Esophagus muscularis mucosa (tissue), 4 donors: ENCODE results near the gene IL1RN. TPM values are rescaled to one million over a fixed set of nuclear protein-coding genes. Genes with fewer than 3 reads are reported as not detected.

Source experiments
- DNase-seq: peaks from one replicate; pipeline ENCODE4 v3.0.0-alpha.2; 2017; ENCODE audit errors: extremely low spot score
- H3K27ac ChIP-seq, 4 donors: fragments of 200-600 bp; sonication (generic); replicated peaks in 1 of 4; 1 replicate in 3 of 4; 2 replicates in 1 of 4; pipeline ENCODE4 v1.5.1; 2016 to 2019; ENCODE audit warnings: mild to moderate bottlenecking in 1 of 4
- H3K27me3 ChIP-seq, 4 donors: fragments of 200-600 bp; sonication (generic); one replicate each; pipeline versions ENCODE4 v1.5.1 to v1.6.0; 2016 to 2019
- H3K36me3 ChIP-seq, 4 donors: fragments of 200-600 bp; sonication (generic); one replicate each; pipeline ENCODE4 v1.5.1; 2016 to 2019
- H3K4me1 ChIP-seq, 4 donors: fragments of 200-600 bp; sonication (generic); one replicate each; pipeline ENCODE4 v1.5.1; 2016 to 2019
- H3K4me3 ChIP-seq, 4 donors: fragments of 200-600 bp; sonication (generic); 1 replicate in 2 of 4; 2 replicates in 2 of 4; pipeline ENCODE4 v1.5.1; 2016 to 2019; ENCODE audit warnings: mild to moderate bottlenecking in 4 of 4, moderate library complexity in 1 of 4
- H3K9me3 ChIP-seq, 4 donors: fragments of 200-600 bp; sonication (generic); 1 replicate in 3 of 4; 2 replicates in 1 of 4; pipeline ENCODE4 v1.5.1; 2016 to 2019
- EP300 ChIP-seq: sonication (generic); formaldehyde crosslinking; IDR thresholded peaks from one replicate; pipeline ENCODE4 v1.6.1; 2017; ENCODE audit warnings: antibody characterized with exemption
- POLR2A ChIP-seq: fragments of 450-650 bp; IDR thresholded peaks from one replicate; pipeline ENCODE4 v1.6.1; 2017; ENCODE audit warnings: antibody characterized with exemption, moderate library complexity, mild to moderate bottlenecking, low read depth
- POLR2AphosphoS5 ChIP-seq, 2 donors: sonication (generic); formaldehyde crosslinking; IDR thresholded peaks; one replicate each; pipeline ENCODE4 v1.6.1; 2017; ENCODE audit warnings: antibody characterized with exemption in 2 of 2
- WGBS: methylation state at CpG from one replicate; pipeline ENCODE4 v1.1.5; 2018; 5-methylcytosine and 5-hydroxymethylcytosine counted together
- intact Hi-C: fragments of 100-400 bp; cut with DNase I; formaldehyde crosslinking; loops from one replicate; pipeline ENCODE4 v1.15.1; 2023
- total RNA-seq, 4 donors: library from RNA; depleted of rRNA; stranded (reverse); fragments of >200 nt; gene quantifications; one replicate each; pipeline versions ENCODE4 v1.1.0 to v1.2.1, GENCODE V29; 2016
- TF ChIP-seq, protein P1 (sequence below), 3 experiments: fragments of 200-600 bp in 2 of 3; fragments of 450-650 bp in 1 of 3; sonication (generic) in 2 of 3; IDR thresholded peaks; one replicate each; pipeline ENCODE4 v1.5.1; 2017 to 2019; ENCODE audit warnings: antibody characterized with exemption in 3 of 3, mild to moderate bottlenecking in 2 of 3, moderate library complexity in 1 of 3

IL1RN gene
- total RNA-seq, 4 donors from 2014 or later, result 0.40 to 4.1 (median 0.83) TPM; not detected in 1

- Histone ChIP-seq H3K27me3 (no peaks in the 10 kb centered on the region), H3K4me1 (no peaks in the 10 kb centered on the region), H3K9me3 (peaks cover 0 to 5% (median 0%) of the 10 kb centered on the region in 4 donors), H3K4me3 (no peak overlapping the region), H3K27ac (no peak overlapping the region), H3K36me3 (no peaks in the 10 kb centered on the region)
- no peak for DNase-seq
- intact Hi-C loops, result no loop called here
- 73% methylated on average over 7 of the region's 8 CpGs for WGBS
- TF ChIP-seq, protein P1, sequence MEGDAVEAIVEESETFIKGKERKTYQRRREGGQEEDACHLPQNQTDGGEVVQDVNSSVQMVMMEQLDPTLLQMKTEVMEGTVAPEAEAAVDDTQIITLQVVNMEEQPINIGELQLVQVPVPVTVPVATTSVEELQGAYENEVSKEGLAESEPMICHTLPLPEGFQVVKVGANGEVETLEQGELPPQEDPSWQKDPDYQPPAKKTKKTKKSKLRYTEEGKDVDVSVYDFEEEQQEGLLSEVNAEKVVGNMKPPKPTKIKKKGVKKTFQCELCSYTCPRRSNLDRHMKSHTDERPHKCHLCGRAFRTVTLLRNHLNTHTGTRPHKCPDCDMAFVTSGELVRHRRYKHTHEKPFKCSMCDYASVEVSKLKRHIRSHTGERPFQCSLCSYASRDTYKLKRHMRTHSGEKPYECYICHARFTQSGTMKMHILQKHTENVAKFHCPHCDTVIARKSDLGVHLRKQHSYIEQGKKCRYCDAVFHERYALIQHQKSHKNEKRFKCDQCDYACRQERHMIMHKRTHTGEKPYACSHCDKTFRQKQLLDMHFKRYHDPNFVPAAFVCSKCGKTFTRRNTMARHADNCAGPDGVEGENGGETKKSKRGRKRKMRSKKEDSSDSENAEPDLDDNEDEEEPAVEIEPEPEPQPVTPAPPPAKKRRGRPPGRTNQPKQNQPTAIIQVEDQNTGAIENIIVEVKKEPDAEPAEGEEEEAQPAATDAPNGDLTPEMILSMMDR (IDR thresholded peaks at IDR 0.05), result no peak
- TF ChIP-seq EP300 (no peak), POLR2A (no peak)
Observed at GRCh38 chr2:113148606-113149552, 21.5 kb downstream of the IL1RN start.

DNA sequence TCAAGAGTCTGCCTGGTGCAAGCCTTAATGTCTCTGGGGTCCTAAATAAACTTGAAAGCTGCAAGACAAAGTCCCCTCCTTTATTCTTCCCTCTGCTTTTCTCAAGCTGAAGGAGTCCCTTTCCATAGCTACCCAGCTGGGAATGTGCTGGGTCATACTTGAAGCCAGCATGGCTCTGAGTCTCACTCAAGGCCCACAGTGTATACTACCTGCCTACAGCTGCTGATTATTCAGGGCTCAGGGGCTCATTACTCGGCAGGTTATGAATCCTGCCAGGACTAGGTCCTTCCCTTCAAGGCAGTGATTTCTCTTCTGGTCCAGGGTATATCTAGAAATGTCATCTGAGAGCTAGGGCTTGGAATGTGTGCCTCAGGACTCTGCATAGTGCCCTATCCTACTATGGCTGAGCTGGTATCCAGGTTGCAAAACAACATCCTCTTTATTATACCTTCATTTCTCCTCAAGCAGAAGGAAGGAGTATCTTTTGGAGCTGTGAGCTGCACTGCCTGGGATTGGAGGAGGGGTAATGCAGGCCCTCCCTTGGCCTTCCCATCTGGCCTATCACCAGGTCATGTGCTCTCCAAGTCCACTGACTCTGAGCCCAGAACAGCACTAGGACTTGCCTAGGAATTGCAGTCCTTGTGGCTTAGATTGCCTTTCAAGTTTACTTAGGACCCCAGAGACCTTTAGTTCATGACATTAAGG, 22.3 kb downstream of the IL1RN start:
- no peak overlapping the region for H3K27ac ChIP-seq
- H3K4me3 ChIP-seq, result no peak overlapping the region
- no peaks in the 10 kb centered on the region for H3K4me1 ChIP-seq
- no peaks in the 10 kb centered on the region for H3K27me3 ChIP-seq
- DNase-seq, result no peak
- no peaks in the 10 kb centered on the region for H3K36me3 ChIP-seq
- intact Hi-C loops, result no loop called here
- no peaks in the 10 kb centered on the region for H3K9me3 ChIP-seq
- no peak for TF ChIP-seq EP300
- no peak for TF ChIP-seq POLR2A
- 64% methylated on average over 1 of the region's 1 CpG for WGBS

DNA sequence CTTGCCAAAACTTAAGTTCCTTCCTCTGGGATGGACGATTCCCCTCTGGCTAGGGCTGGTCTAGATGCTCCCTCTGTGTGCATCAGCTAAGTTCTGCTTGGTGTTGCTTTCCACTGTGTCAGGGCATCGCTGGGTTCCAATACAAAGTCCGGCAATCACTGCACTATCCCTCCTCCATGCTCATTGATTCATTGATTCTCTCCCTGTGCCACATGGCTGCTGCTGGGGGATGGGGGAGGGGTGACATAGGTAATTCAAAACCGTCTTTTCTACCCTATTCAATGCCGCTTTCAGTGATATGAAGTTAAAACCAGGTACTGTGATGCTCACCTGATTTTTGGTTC, 22.8 kb downstream of the IL1RN start:
- Histone ChIP-seq H3K4me1 (no peaks in the 10 kb centered on the region), H3K27ac (no peak overlapping the region), H3K27me3 (peaks cover 0 to 2% (median 0%) of the 10 kb centered on the region in 4 donors), H3K36me3 (no peaks in the 10 kb centered on the region), H3K4me3 (no peak overlapping the region), H3K9me3 (no peaks in the 10 kb centered on the region)
- intact Hi-C loops, result no loop called here
- TF ChIP-seq EP300 (no peak), POLR2A (no peak), POLR2AphosphoS5 (IDR thresholded peaks at IDR 0.05) (no peak)
- TF ChIP-seq, protein P1 (IDR thresholded peaks at IDR 0.05), result no peak
- DNase-seq, result no peak
- WGBS, result 86% methylated on average over 5 of the region's 5 CpGs

DNA sequence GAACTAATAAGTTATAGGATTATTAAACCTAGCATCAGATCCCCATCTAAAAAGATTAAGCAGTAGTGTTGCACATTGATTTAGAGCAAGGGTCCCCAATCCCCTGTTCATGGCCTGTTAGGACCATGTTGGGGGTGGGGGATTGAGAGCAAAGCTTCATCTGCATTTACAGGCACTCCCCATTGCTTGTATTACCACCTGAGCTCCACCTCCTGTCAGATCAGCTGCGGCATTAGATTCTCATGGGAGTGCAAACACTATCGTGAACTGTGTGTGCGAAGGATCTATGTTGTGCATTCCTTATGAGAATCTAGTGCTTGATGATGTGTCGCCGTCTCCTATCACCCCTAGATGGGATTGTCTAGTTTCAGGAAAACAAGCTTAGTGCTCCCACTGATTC, 27.9 kb downstream of the IL1RN start:
- peaks cover 0 to 42% (median 0%) of the 10 kb centered on the region in 4 donors for H3K27me3 ChIP-seq
- WGBS, result 92% methylated on average over 5 of the region's 5 CpGs
- H3K36me3 ChIP-seq, result no peaks in the 10 kb centered on the region
- no peak overlapping the region for H3K27ac ChIP-seq
- intact Hi-C loops, result no loop called here
- TF ChIP-seq POLR2AphosphoS5 (IDR thresholded peaks at IDR 0.05), result no peak
- TF ChIP-seq POLR2A, result no peak
- no peak for DNase-seq
- no peaks in the 10 kb centered on the region for H3K9me3 ChIP-seq
- H3K4me1 ChIP-seq, result peaks cover 0 to 11% (median 2%) of the 10 kb centered on the region in 4 donors
- no peak overlapping the region for H3K4me3 ChIP-seq

DNA sequence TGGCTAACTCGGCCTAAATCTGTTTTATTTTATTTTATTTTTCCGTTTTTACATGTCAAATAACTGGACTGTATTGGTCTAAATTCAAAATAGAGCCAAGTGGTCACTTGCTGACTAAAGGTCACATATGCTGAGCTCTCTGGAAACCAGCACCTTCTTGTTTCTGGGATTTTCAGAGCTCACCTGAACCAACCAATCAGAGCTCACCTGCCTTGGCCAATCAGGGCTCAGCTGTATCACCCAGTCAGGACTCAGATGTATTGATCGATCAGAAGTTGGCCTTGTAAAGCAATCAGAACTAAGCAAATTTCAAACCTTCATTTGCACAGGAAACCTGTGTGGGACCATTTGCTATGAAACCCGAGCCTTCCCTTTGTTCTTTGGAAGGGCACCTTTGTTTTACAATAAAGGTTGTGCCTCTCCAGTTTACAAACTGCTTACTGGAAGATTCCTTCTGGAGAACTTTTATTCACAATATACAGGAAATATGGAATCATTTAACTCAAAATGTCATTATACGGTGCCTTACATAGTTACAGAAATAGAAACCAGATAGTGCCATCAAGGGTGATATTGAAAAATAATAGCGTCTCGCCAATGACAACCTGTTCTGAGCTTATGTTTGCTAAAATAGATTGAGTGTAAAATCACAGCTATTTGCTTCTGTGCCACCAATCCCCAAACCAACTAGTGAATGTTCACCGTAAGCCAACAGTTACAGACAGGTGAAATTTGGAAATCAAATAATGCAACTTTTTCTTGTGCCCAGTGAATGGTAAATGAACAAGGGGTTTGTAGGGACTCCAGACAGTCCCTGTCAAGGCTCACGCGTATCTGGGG, 29.1 kb downstream of the IL1RN start:
- WGBS, result 71% methylated on average over 8 of the region's 10 CpGs
- no peak for TF ChIP-seq POLR2A
- no peak for TF ChIP-seq EP300
- no peak for TF ChIP-seq POLR2AphosphoS5 (IDR thresholded peaks at IDR 0.05)
- TF ChIP-seq, protein P1 (IDR thresholded peaks at IDR 0.05), result no peak
- H3K9me3 ChIP-seq, result no peaks in the 10 kb centered on the region
- peaks cover 0 to 42% (median 0%) of the 10 kb centered on the region in 4 donors for H3K27me3 ChIP-seq
- intact Hi-C loops, result no loop called here
- peaks cover 0 to 11% (median 2%) of the 10 kb centered on the region in 4 donors for H3K4me1 ChIP-seq
- no peaks in the 10 kb centered on the region for H3K36me3 ChIP-seq
- no peak overlapping the region for H3K27ac ChIP-seq
- no peak for DNase-seq
- H3K4me3 ChIP-seq, result peak overlapping the region in 3 of 4 donors; percentile 15 to 52 (median 29)
